Astrocyte (in vitro differentiated cells and primary cell): Measurements from ENCODE around the gene SUZ12. TPM values are rescaled to one million over a fixed set of nuclear protein-coding genes. Genes with fewer than 3 reads are reported as not detected.
A peak's percentile ranks its signal among the peaks of the same experiment; 100 is the strongest.

Experiments
- DNase-seq: peaks from one replicate; pipeline ENCODE4 v3.0.0-alpha.2; 2010; ENCODE audit warnings: low read depth
- FAIRE-seq: peaks from 2 replicates; lab custom pipeline; 2011; peaks lifted over from hg19 to GRCh38; lab: Jason Lieb, UNC
- H2AFZ ChIP-seq: 2 replicates; pipeline ENCODE4 v1.6.0; 2012; ENCODE audit warnings: low read depth, low read length, inconsistent platforms
- H3K27ac ChIP-seq: 2 replicates; pipeline ENCODE4 v1.5.1; 2011; ENCODE audit warnings: low read depth, low read length, inconsistent platforms
- H3K27me3 ChIP-seq: 2 replicates; pipeline ENCODE4 v1.6.0; 2011; ENCODE audit warnings: low read length, inconsistent platforms; ENCODE audit not compliant: insufficient read depth
- H3K36me3 ChIP-seq: 2 replicates; pipeline ENCODE4 v1.5.1; 2011; ENCODE audit warnings: low read length, inconsistent platforms; ENCODE audit not compliant: insufficient read depth
- H3K4me1 ChIP-seq: 2 replicates; pipeline ENCODE4 v1.5.1; 2011; ENCODE audit warnings: low read length, inconsistent platforms; ENCODE audit not compliant: insufficient read depth
- H3K4me2 ChIP-seq: 2 replicates; pipeline ENCODE4 v1.6.0; 2012; ENCODE audit warnings: low read length, inconsistent platforms
- H3K4me3 ChIP-seq: 2 replicates; pipeline ENCODE4 v1.5.1; 2011; ENCODE audit warnings: low read depth, mild to moderate bottlenecking, low read length, inconsistent platforms; ENCODE audit not compliant: insufficient read depth
- H3K79me2 ChIP-seq: 2 replicates; pipeline ENCODE4 v1.6.0; 2012; ENCODE audit warnings: mild to moderate bottlenecking, low read length, inconsistent platforms; ENCODE audit not compliant: insufficient read depth
- H3K9ac ChIP-seq: 2 replicates; pipeline ENCODE4 v1.6.0; 2012; ENCODE audit warnings: mild to moderate bottlenecking, low read length, inconsistent platforms
- H3K9me3 ChIP-seq: 2 replicates; pipeline ENCODE4 v1.5.1; 2012; ENCODE audit warnings: low read depth, mild to moderate bottlenecking, low read length, inconsistent platforms; ENCODE audit not compliant: insufficient read depth
- H4K20me1 ChIP-seq: 2 replicates; pipeline ENCODE4 v1.6.0; 2012; ENCODE audit warnings: low read length, inconsistent platforms; ENCODE audit not compliant: insufficient read depth
- H3K27ac Mint-ChIP-seq: one replicate; pipeline ENCODE4 v1.8.0; 2021; ENCODE audit warnings: mild to moderate bottlenecking, mixed read lengths; ENCODE audit not compliant: unreplicated experiment
- H3K27me3 Mint-ChIP-seq: one replicate; pipeline ENCODE4 v1.8.0; 2021; ENCODE audit warnings: low read depth, mixed read lengths; ENCODE audit not compliant: unreplicated experiment
- H3K36me3 Mint-ChIP-seq: one replicate; pipeline ENCODE4 v1.8.0; 2021; ENCODE audit warnings: low read depth, mixed read lengths; ENCODE audit not compliant: unreplicated experiment
- H3K4me1 Mint-ChIP-seq: one replicate; pipeline ENCODE4 v1.8.0; 2021; ENCODE audit warnings: low read depth, mixed read lengths; ENCODE audit not compliant: unreplicated experiment
- H3K4me3 Mint-ChIP-seq: one replicate; pipeline ENCODE4 v1.8.0; 2021; ENCODE audit warnings: mild to moderate bottlenecking, moderate library complexity, mixed read lengths; ENCODE audit not compliant: unreplicated experiment
- H3K9me3 Mint-ChIP-seq: one replicate; pipeline ENCODE4 v1.8.0; 2021; ENCODE audit warnings: mild to moderate bottlenecking, mixed read lengths; ENCODE audit not compliant: unreplicated experiment
- EZH2 ChIP-seq: IDR thresholded peaks from 2 replicates; pipeline ENCODE4 v1.6.1; 2012; ENCODE audit warnings: mild to moderate bottlenecking, low read length, inconsistent platforms; ENCODE audit not compliant: insufficient read depth
- total RNA-seq: library from RNA; stranded (reverse); gene quantifications from 2 replicates; pipeline ENCODE4 v1.2.1, GENCODE V29; 2021
- TF ChIP-seq, protein P1 (sequence below): IDR thresholded peaks from 2 replicates; pipeline ENCODE4 v1.5.1; 2011; ENCODE audit warnings: low read depth, mild to moderate bottlenecking, inconsistent platforms, low read length, moderate library complexity; ENCODE audit not compliant: insufficient read depth

SUZ12 gene
- total RNA-seq, 1 donor from 2014 or later: 18.7 TPM

- Histone ChIP-seq H3K9me3 (no peaks in the 10 kb centered on the region), H3K4me3 (no peak overlapping the region), H3K79me2 (no peaks in the 10 kb centered on the region), H3K4me2 (peak overlapping the region; percentile 74), H3K9ac (peak overlapping the region; percentile 64), H3K36me3 (no peaks in the 10 kb centered on the region), H3K4me1 (peaks cover 13% of the 10 kb centered on the region), H2AFZ (peak overlapping the region; percentile 3), H4K20me1 (no peaks in the 10 kb centered on the region), H3K27ac (peak overlapping the region; percentile 69), H3K27me3 (no peaks in the 10 kb centered on the region)
- no peaks in the 10 kb centered on the region for H3K9me3 Mint-ChIP-seq
- H3K4me3 Mint-ChIP-seq: no peak overlapping the region
- peaks cover 4% of the 10 kb centered on the region for H3K4me1 Mint-ChIP-seq
- peak overlapping the region; percentile 35 for H3K27ac Mint-ChIP-seq
- TF ChIP-seq, protein P1, sequence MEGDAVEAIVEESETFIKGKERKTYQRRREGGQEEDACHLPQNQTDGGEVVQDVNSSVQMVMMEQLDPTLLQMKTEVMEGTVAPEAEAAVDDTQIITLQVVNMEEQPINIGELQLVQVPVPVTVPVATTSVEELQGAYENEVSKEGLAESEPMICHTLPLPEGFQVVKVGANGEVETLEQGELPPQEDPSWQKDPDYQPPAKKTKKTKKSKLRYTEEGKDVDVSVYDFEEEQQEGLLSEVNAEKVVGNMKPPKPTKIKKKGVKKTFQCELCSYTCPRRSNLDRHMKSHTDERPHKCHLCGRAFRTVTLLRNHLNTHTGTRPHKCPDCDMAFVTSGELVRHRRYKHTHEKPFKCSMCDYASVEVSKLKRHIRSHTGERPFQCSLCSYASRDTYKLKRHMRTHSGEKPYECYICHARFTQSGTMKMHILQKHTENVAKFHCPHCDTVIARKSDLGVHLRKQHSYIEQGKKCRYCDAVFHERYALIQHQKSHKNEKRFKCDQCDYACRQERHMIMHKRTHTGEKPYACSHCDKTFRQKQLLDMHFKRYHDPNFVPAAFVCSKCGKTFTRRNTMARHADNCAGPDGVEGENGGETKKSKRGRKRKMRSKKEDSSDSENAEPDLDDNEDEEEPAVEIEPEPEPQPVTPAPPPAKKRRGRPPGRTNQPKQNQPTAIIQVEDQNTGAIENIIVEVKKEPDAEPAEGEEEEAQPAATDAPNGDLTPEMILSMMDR: no peak
- TF ChIP-seq EZH2: no peak
- H3K36me3 Mint-ChIP-seq: no peaks in the 10 kb centered on the region
- FAIRE-seq (no peak), DNase-seq (peak; percentile 74)
- no peaks in the 10 kb centered on the region for H3K27me3 Mint-ChIP-seq
Measured at GRCh38 chr17:31919802-31920525, 16.8 kb upstream of the SUZ12 start.

GRCh38 chr17:31926100-31926729 is 10.6 kb upstream of the SUZ12 start:
- Mint-ChIP-seq H3K4me3 (no peak overlapping the region), H3K27ac (no peak overlapping the region), H3K27me3 (no peaks in the 10 kb centered on the region), H3K4me1 (no peaks in the 10 kb centered on the region), H3K9me3 (no peaks in the 10 kb centered on the region), H3K36me3 (no peaks in the 10 kb centered on the region)
- Histone ChIP-seq H4K20me1 (no peaks in the 10 kb centered on the region), H3K79me2 (no peaks in the 10 kb centered on the region), H3K9ac (no peak overlapping the region), H3K4me1 (no peaks in the 10 kb centered on the region), H3K9me3 (no peaks in the 10 kb centered on the region), H3K4me2 (no peak overlapping the region), H3K36me3 (no peaks in the 10 kb centered on the region), H2AFZ (no peak overlapping the region), H3K27ac (no peak overlapping the region), H3K4me3 (no peak overlapping the region), H3K27me3 (no peaks in the 10 kb centered on the region)
- no peak for DNase-seq
- no peak for FAIRE-seq
- no peak for TF ChIP-seq EZH2
- TF ChIP-seq, protein P1: no peak

GRCh38 chr17:31931756-31932155 is 5.1 kb upstream of the SUZ12 start:
- no peaks in the 10 kb centered on the region for H3K36me3 Mint-ChIP-seq
- no peak for FAIRE-seq
- H3K9me3 Mint-ChIP-seq: no peaks in the 10 kb centered on the region
- no peak overlapping the region for H3K4me3 Mint-ChIP-seq
- no peaks in the 10 kb centered on the region for H4K20me1 ChIP-seq
- no peak overlapping the region for H3K9ac ChIP-seq
- no peak for DNase-seq
- no peaks in the 10 kb centered on the region for H3K36me3 ChIP-seq
- no peak overlapping the region for H3K4me2 ChIP-seq
- no peak overlapping the region for H3K27ac ChIP-seq
- TF ChIP-seq, protein P1: no peak
- no peak for TF ChIP-seq EZH2
- H3K27me3 ChIP-seq: no peaks in the 10 kb centered on the region
- no peaks in the 10 kb centered on the region for H3K27me3 Mint-ChIP-seq
- no peak overlapping the region for H3K27ac Mint-ChIP-seq
- no peaks in the 10 kb centered on the region for H3K4me1 Mint-ChIP-seq
- no peaks in the 10 kb centered on the region for H3K9me3 ChIP-seq
- H3K4me3 ChIP-seq: no peak overlapping the region
- H3K79me2 ChIP-seq: no peaks in the 10 kb centered on the region
- no peak overlapping the region for H2AFZ ChIP-seq
- H3K4me1 ChIP-seq: peaks cover 2% of the 10 kb centered on the region
